ENCODE measurements around the gene ZBTB7B. TPM values are rescaled to one million over a fixed set of nuclear protein-coding genes. Genes with fewer than 3 reads are reported as not detected.
A peak's percentile ranks its signal among the peaks of the same experiment; 100 is the strongest.

The ZBTB7B gene
- total and polyA plus RNA-seq, 2 experiments from 2014 or later, result 2.3 to 27.0 TPM

DNA sequence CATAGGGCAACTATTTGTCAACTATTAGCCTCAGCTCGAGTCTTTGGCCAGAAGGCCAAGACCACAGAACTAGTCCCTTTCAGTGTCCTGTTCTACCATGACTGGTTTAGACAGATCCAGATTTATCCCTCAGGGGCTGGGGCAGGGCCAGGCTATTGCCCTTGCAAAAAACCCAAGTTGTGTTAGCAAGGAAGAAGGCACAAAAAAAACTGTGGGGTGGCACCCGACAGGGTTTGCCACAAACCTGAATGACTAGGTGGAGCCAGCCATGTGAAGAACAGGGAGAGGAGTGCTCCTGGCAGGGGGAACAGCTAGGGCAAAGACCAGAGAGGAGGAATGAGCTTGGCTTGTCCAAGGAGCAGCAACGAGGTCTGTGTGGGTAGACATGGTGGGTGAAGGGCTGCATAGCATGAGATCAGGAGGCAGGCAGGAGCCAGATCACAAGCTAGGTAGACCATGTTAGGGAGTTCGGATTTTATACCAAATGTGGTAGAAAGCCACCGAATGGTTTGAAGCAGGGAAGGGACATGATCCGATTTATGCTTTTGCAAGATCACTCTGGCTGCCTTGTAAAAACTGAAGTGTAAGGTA lies 35.3 kb downstream of the ZBTB7B start:
- no peak for TF ChIP-seq EZH2 (IDR thresholded peaks at IDR 0.05; ENCODE audit: insufficient read depth, poor library complexity, severe bottlenecking)
- TF ChIP-seq EZH2phosphoT487 (IDR thresholded peaks at IDR 0.05; ENCODE audit: insufficient read depth, low read depth), result no peak
- 67 to 68% methylated on average over 6 of the region's 6 CpGs for WGBS, 2 experiments (ENCODE audit: low coverage in 1 of 2, low lambda C conversion rate in 2 of 2, missing lambda C conversion rate in 2 of 2)
- in situ Hi-C loops (cut with MboI), result no loop called here

DNA sequence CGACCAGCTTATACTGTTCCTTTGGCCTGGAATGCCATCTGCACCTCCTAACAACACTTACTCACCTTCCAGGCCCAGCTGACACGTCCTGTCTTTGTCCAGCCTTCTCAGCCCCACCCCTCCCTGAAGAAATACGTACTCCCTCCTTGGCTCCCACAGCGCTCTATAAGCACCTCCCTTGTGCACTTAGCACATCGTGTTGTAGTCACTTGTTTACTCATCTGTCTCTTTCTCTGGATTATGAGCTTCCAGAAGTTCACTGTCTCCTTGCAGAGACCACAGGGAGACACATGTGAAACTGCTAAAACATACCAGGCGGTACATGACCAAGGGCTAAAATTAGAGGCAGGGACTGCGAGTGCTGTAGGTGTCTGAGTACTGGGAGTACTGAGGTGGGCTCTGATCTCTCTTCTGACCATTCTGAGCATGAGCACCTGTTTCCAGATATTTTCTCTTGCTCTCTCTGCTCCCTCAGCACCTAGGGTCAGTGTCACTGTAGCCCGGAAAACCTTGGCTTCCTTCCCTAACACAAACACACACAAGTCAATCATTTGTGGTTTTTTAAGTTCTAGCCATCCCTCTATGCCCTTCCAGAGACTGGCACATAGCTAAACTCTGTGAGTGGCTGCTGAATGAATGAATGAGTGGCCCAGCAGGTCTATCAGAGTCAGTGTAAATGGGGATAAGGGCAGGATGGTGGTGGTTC lies 36.2 kb downstream of the ZBTB7B start:
- H3K9me2 ChIP-seq (ENCODE audit: insufficient read depth), result no peaks in the 10 kb centered on the region
- in situ Hi-C loops (cut with MboI), result no loop called here

More for the DNA sequence above, 35.3 kb downstream of the ZBTB7B start:
- Histone ChIP-seq H3K27ac (no peak overlapping the region), H3K79me2 (ENCODE audit: insufficient read depth) (no peaks in the 10 kb centered on the region), H3K36me3 (ENCODE audit: low read depth) (no peaks in the 10 kb centered on the region), H3K4me3 (no peak overlapping the region), H3K4me2 (ENCODE audit: unreplicated experiment) (no peak overlapping the region), H4K20me1 (ENCODE audit: insufficient read depth) (no peaks in the 10 kb centered on the region), H3K4me1 (ENCODE audit: insufficient read depth) (peaks cover 8% of the 10 kb centered on the region; the same call in 1 of the 2 replicates), H3K9me2 (ENCODE audit: insufficient read depth) (no peaks in the 10 kb centered on the region), H3K9ac (no peak overlapping the region), H3K27me3 (replicated peaks; ENCODE audit: insufficient read depth) (no peaks in the 10 kb centered on the region), H2AFZ (no peak overlapping the region), H3F3A (ENCODE audit: insufficient read depth) (no peaks in the 10 kb centered on the region), H3K9me3 (ENCODE audit: low read depth) (no peaks in the 10 kb centered on the region)
- DNase-seq, result no peak

DNA sequence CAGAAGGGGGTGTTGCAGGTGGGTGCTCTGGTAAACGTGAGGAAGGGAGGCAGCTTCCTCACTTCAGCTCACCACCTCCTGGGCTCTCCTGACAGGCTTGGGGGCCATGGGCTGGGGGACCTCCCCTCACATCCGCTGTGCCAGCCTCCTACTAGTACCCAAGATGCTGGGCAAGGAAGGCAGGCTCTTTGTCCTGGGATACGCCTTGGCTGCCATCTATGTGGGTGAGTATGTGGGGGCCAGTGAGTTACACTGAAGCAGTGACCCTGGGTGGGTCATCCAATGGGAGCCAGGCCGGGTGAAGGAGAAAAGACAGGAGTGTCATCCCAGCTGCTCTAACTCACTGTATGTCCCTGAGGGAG lies 36.7 kb downstream of the ZBTB7B start:
- H3K27me3 ChIP-seq (replicated peaks; ENCODE audit: insufficient read depth), result no peaks in the 10 kb centered on the region
- H3K27ac ChIP-seq, result no peak overlapping the region
- no peaks in the 10 kb centered on the region for H3K36me3 ChIP-seq (ENCODE audit: low read depth)
- H3K79me2 ChIP-seq (ENCODE audit: insufficient read depth), result no peaks in the 10 kb centered on the region
- no peaks in the 10 kb centered on the region for H3K9me2 ChIP-seq (ENCODE audit: insufficient read depth)
- no peak overlapping the region for H3K9ac ChIP-seq
- H3K9me3 ChIP-seq (ENCODE audit: low read depth), result no peaks in the 10 kb centered on the region
- H3K4me1 ChIP-seq (ENCODE audit: insufficient read depth), result peaks cover 8% of the 10 kb centered on the region; the same call in 1 of the 2 replicates
- no peak overlapping the region for H3K4me2 ChIP-seq (ENCODE audit: unreplicated experiment)
- DNase-seq, result no peak
- no peak for TF ChIP-seq EZH2phosphoT487 (IDR thresholded peaks at IDR 0.05; ENCODE audit: insufficient read depth, low read depth)
- H4K20me1 ChIP-seq (ENCODE audit: insufficient read depth), result no peaks in the 10 kb centered on the region
- H3K4me3 ChIP-seq, result no peak overlapping the region
- H3F3A ChIP-seq (ENCODE audit: insufficient read depth), result no peaks in the 10 kb centered on the region
- H2AFZ ChIP-seq, result no peak overlapping the region
- 57 to 80% methylated on average over 4 of the region's 4 CpGs for WGBS, 2 experiments (ENCODE audit: low coverage in 1 of 2, low lambda C conversion rate in 2 of 2, missing lambda C conversion rate in 2 of 2)
- in situ Hi-C loops (cut with MboI), result no loop called here

More for the DNA sequence above, 36.2 kb downstream of the ZBTB7B start:
- no peaks in the 10 kb centered on the region for H3K36me3 ChIP-seq (ENCODE audit: low read depth)
- TF ChIP-seq EZH2 (IDR thresholded peaks at IDR 0.05; ENCODE audit: insufficient read depth, poor library complexity, severe bottlenecking) (no peak), EZH2phosphoT487 (IDR thresholded peaks at IDR 0.05; ENCODE audit: insufficient read depth, low read depth) (no peak)
- no peaks in the 10 kb centered on the region for H4K20me1 ChIP-seq (ENCODE audit: insufficient read depth)
- 19 to 24% methylated on average over 8 of the region's 8 CpGs for WGBS, 2 experiments (ENCODE audit: low coverage in 1 of 2, low lambda C conversion rate in 2 of 2, missing lambda C conversion rate in 2 of 2)
- H3K27ac ChIP-seq, result no peak overlapping the region
- no peaks in the 10 kb centered on the region for H3K79me2 ChIP-seq (ENCODE audit: insufficient read depth)
- no peaks in the 10 kb centered on the region for H3F3A ChIP-seq (ENCODE audit: insufficient read depth)
- H2AFZ ChIP-seq, result no peak overlapping the region
- no peak overlapping the region for H3K4me3 ChIP-seq
- H3K9me3 ChIP-seq (ENCODE audit: low read depth), result no peaks in the 10 kb centered on the region
- DNase-seq, result peak; percentile 87
- no peak overlapping the region for H3K9ac ChIP-seq
- H3K4me2 ChIP-seq (ENCODE audit: unreplicated experiment), result no peak overlapping the region
- no peaks in the 10 kb centered on the region for H3K27me3 ChIP-seq (replicated peaks; ENCODE audit: insufficient read depth)
- peaks cover 8% of the 10 kb centered on the region; the same call in 1 of the 2 replicates for H3K4me1 ChIP-seq (ENCODE audit: insufficient read depth)

DNA sequence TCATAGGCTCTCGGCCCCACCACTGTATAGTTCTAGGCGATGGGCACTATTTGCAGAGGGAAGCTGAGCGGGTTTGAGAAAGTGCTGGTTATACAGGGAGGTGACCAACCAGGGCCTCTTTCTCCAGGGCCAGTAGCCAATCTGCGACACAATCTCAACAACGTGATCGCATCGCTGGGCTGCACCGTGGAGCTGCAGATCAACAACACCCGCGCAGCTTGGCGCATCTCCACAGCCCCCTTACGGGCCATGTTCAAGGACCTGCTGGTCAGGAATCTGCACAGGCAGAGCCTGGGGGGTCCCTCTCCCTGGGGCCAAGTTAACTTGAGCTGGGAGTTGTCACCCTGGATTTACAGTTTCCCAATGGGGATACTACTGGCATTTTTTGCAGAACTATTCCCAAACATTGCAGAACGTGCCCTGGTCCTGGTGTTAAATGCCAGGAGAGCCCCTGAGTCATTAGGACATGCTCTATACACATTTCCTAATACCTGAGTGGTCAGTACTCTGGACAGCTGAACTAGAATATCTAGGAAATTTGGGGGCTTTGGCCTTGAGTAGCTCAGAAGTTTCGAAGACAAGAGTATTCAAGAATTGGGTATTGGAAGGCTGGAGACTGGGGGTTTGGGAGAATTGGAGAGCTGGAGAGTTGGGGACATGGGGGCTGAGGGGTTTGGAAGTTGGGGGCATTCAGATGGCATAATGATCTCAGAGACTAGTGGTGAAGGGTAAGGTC lies 37.9 kb downstream of the ZBTB7B start:
- WGBS, 2 experiments (ENCODE audit: low coverage in 1 of 2, low lambda C conversion rate in 2 of 2, missing lambda C conversion rate in 2 of 2), result 79 to 80% methylated on average over 14 of the region's 14 CpGs
- Histone ChIP-seq H3K9me3 (ENCODE audit: low read depth) (no peaks in the 10 kb centered on the region), H3K4me1 (ENCODE audit: insufficient read depth) (peaks cover 15% of the 10 kb centered on the region), H3K9me2 (ENCODE audit: insufficient read depth) (no peaks in the 10 kb centered on the region), H2AFZ (no peak overlapping the region), H3K4me3 (no peak overlapping the region), H3F3A (ENCODE audit: insufficient read depth) (no peaks in the 10 kb centered on the region), H3K9ac (no peak overlapping the region), H3K27me3 (replicated peaks; ENCODE audit: insufficient read depth) (no peaks in the 10 kb centered on the region), H3K79me2 (ENCODE audit: insufficient read depth) (no peaks in the 10 kb centered on the region), H3K27ac (no peak overlapping the region), H4K20me1 (ENCODE audit: insufficient read depth) (no peaks in the 10 kb centered on the region), H3K4me2 (ENCODE audit: unreplicated experiment) (no peak overlapping the region), H3K36me3 (ENCODE audit: low read depth) (no peaks in the 10 kb centered on the region)
- no peak for DNase-seq
- in situ Hi-C loops (cut with MboI), result no loop called here
- no peak for TF ChIP-seq EZH2phosphoT487 (IDR thresholded peaks at IDR 0.05; ENCODE audit: insufficient read depth, low read depth)
- TF ChIP-seq EZH2 (IDR thresholded peaks at IDR 0.05; ENCODE audit: insufficient read depth, poor library complexity, severe bottlenecking), result no peak

Measured in GM23248 (cell line).